Liver (tissue), 9 donors: ENCODE data around the gene IL36A. TPM values are rescaled to one million over a fixed set of nuclear protein-coding genes. Genes with fewer than 3 reads are reported as not detected.

Experiments used
- DNase-seq: peaks from one replicate; pipeline ENCODE4 v3.0.0-alpha.2; 2017; ENCODE audit warnings: low spot score
- H3K27ac ChIP-seq, 2 donors: one replicate each; pipeline ENCODE4 v1.7.0; 2013; ENCODE audit warnings: inconsistent platforms in 2 of 2, low read length in 2 of 2, control low read depth in 1 of 2, low read depth in 1 of 2, mild to moderate bottlenecking in 1 of 2
- H3K27me3 ChIP-seq, 4 donors: one replicate each; pipeline versions ENCODE4 v1.6.1 to v1.7.0; 2013; ENCODE audit warnings: low read length in 3 of 4, inconsistent platforms in 1 of 4, mild to moderate bottlenecking in 1 of 4, moderate library complexity in 1 of 4; ENCODE audit not compliant: control insufficient read depth in 4 of 4, insufficient read depth in 4 of 4
- H3K36me3 ChIP-seq, 4 donors: one replicate each; pipeline versions ENCODE4 v1.6.1 to v1.7.0; 2013; ENCODE audit warnings: low read length in 3 of 4, mild to moderate bottlenecking in 3 of 4, low read depth in 1 of 4, moderate library complexity in 1 of 4; ENCODE audit not compliant: control insufficient read depth in 4 of 4, insufficient read depth in 3 of 4
- H3K4me1 ChIP-seq, 4 donors: one replicate each; pipeline versions ENCODE4 v1.6.1 to v1.7.0; 2013; ENCODE audit warnings: low read length in 3 of 4, mild to moderate bottlenecking in 3 of 4, moderate library complexity in 1 of 4; ENCODE audit not compliant: control insufficient read depth in 4 of 4, insufficient read depth in 4 of 4
- H3K4me3 ChIP-seq, 3 donors: one replicate each; pipeline versions ENCODE4 v1.6.1 to v1.7.0; 2013; ENCODE audit warnings: low read length in 3 of 3, control low read depth in 1 of 3, low read depth in 1 of 3, mild to moderate bottlenecking in 1 of 3
- H3K9ac ChIP-seq, 2 donors: one replicate each; pipeline ENCODE4 v1.7.0; 2013; ENCODE audit warnings: low read length in 2 of 2, mild to moderate bottlenecking in 2 of 2, moderate library complexity in 2 of 2, control low read depth in 1 of 2, low read depth in 1 of 2
- H3K9me3 ChIP-seq, 4 donors: one replicate each; pipeline versions ENCODE4 v1.6.1 to v1.7.0; 2013; ENCODE audit warnings: low read length in 3 of 4; ENCODE audit not compliant: control insufficient read depth in 4 of 4
- EGR1 ChIP-seq, 2 donors: IDR thresholded peaks; 2 replicates each; pipeline ENCODE4 v1.6.1; 2016 to 2018; ENCODE audit warnings: antibody characterized with exemption in 2 of 2, low read depth in 2 of 2
- FOXA1 ChIP-seq: IDR thresholded peaks from 2 replicates; pipeline ENCODE4 v1.6.1; 2016; ENCODE audit warnings: antibody characterized with exemption
- FOXA2 ChIP-seq: IDR thresholded peaks from 2 replicates; pipeline ENCODE4 v1.6.1; 2016; ENCODE audit warnings: antibody characterized with exemption
- HNF4A ChIP-seq, 2 donors: conservative IDR thresholded peaks; 2 replicates each; pipeline ENCODE4 v1.6.1; 2016; ENCODE audit warnings: antibody characterized with exemption in 2 of 2, mild to moderate bottlenecking in 2 of 2
- HNF4G ChIP-seq: IDR thresholded peaks from 2 replicates; pipeline ENCODE4 v1.6.1; 2016; ENCODE audit warnings: antibody characterized with exemption
- JUND ChIP-seq, 2 donors: IDR thresholded peaks; 2 replicates each; pipeline ENCODE4 v1.6.1; 2016; ENCODE audit warnings: antibody characterized with exemption in 2 of 2
- NR2F2 ChIP-seq: IDR thresholded peaks from 2 replicates; pipeline ENCODE4 v1.6.1; 2016; ENCODE audit warnings: antibody characterized with exemption
- RAD21 ChIP-seq, 2 donors: IDR thresholded peaks; 2 replicates each; pipeline ENCODE4 v1.6.1; 2016; ENCODE audit warnings: antibody characterized with exemption in 2 of 2, mild to moderate bottlenecking in 2 of 2
- RXRA ChIP-seq, 2 donors: IDR thresholded peaks; 2 replicates each; pipeline ENCODE4 v1.6.1; 2017 to 2018; ENCODE audit warnings: antibody characterized with exemption in 2 of 2, mild to moderate bottlenecking in 1 of 2
- SP1 ChIP-seq: IDR thresholded peaks from 2 replicates; pipeline ENCODE4 v1.6.1; 2018; ENCODE audit warnings: antibody characterized with exemption, mild to moderate bottlenecking
- TAF1 ChIP-seq: conservative IDR thresholded peaks from 2 replicates; pipeline ENCODE4 v1.6.1; 2016; ENCODE audit warnings: antibody characterized with exemption, mild to moderate bottlenecking
- YY1 ChIP-seq: IDR thresholded peaks from 2 replicates; pipeline ENCODE4 v1.6.1; 2016; ENCODE audit warnings: antibody characterized with exemption, mild to moderate bottlenecking
- WGBS: extraction: QIAGEN DNeasy Blood & Tissue Kit; methylation state at CpG from one replicate; pipeline ENCODE4 v1.1.7; 2013; 5-methylcytosine and 5-hydroxymethylcytosine counted together
- polyA plus RNA-seq, 2 donors: library from polyadenylated mRNA; stranded (reverse) in 1 of 2; unstranded in 1 of 2; fragments of 200-250 nt in 1 of 2; fragments of >200 nt in 1 of 2; fragmentation: Nextera tagmentation in 1 of 2; extraction: Ambion mirVana in 1 of 2; gene quantifications; one replicate each; pipeline versions ENCODE4 v1.2.1 to v1.2.3, GENCODE V29; 2013 to 2015
- total RNA-seq, 2 donors: library from RNA; depleted of rRNA; stranded (reverse); fragments of >200 nt; gene quantifications; one replicate each; pipeline ENCODE4 v1.2.3, GENCODE V29; 2014
- TF ChIP-seq, protein P1 (sequence below): IDR thresholded peaks from 2 replicates; pipeline ENCODE4 v1.6.1; 2016; ENCODE audit warnings: antibody characterized with exemption
- TF ChIP-seq, protein P2 (sequence below): IDR thresholded peaks from 2 replicates; pipeline ENCODE4 v1.6.1; 2016; ENCODE audit warnings: antibody characterized with exemption
- TF ChIP-seq, protein P3 (sequence below): IDR thresholded peaks from 2 replicates; pipeline ENCODE4 v1.6.1; 2016; ENCODE audit warnings: antibody characterized with exemption, mild to moderate bottlenecking
- TF ChIP-seq, protein P4 (sequence below): fragments of 150-350 bp; IDR thresholded peaks from 2 replicates; pipeline ENCODE4 v1.5.1; 2017; ENCODE audit warnings: improper control_type of control experiment, low read depth, low read length; ENCODE audit not compliant: missing input control
- donor health status: healthy.
- donor health status: healthy.
- donor health status: healthy.
- donor health status: healthy.
- donor health status: healthy.

Gene IL36A
- total and polyA plus RNA-seq, 4 donors = not detected

DNA sequence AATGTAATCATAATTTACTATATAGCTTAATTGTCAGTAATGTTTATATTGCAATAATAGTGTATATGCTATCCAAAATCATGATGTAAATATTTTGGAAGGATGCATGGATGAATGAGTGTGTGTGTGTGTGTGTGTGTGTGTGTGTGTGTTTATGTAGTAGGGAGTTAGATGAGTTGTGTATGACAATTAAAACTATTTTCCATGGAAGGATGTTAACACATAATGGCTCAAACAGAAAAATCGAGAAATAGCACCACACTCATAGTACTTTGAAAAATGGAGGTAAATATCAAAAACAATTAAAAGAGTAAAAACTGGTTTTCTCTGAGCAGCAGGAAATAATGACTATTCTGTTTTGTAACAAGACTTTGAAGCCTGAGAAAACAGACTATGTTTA lies 8.1 kb upstream of the IL36A start:
- peaks cover 0 to 4% (median 2%) of the 10 kb centered on the region in 4 donors for H3K4me1 ChIP-seq
- H3K9me3 ChIP-seq = peaks cover 2 to 16% (median 6%) of the 10 kb centered on the region in 4 donors
- H3K9ac ChIP-seq = no peak overlapping the region
- no peaks in the 10 kb centered on the region for H3K36me3 ChIP-seq
- no peak overlapping the region for H3K4me3 ChIP-seq
- no peak overlapping the region for H3K27ac ChIP-seq
- DNase-seq = no peak
- H3K27me3 ChIP-seq = no peaks in the 10 kb centered on the region
- WGBS = 96% methylated on average over 1 of the region's 1 CpG
- no peak for TF ChIP-seq YY1
- no peak for TF ChIP-seq FOXA1
- no peak for TF ChIP-seq HNF4G
- no peak for TF ChIP-seq RAD21 (IDR thresholded peaks at IDR 0.05)
- TF ChIP-seq EGR1 (IDR thresholded peaks at IDR 0.05; ENCODE audit: low read depth in 2 of 2) = no peak
- TF ChIP-seq, protein P1, sequence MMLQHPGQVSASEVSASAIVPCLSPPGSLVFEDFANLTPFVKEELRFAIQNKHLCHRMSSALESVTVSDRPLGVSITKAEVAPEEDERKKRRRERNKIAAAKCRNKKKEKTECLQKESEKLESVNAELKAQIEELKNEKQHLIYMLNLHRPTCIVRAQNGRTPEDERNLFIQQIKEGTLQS = no peak

DNA sequence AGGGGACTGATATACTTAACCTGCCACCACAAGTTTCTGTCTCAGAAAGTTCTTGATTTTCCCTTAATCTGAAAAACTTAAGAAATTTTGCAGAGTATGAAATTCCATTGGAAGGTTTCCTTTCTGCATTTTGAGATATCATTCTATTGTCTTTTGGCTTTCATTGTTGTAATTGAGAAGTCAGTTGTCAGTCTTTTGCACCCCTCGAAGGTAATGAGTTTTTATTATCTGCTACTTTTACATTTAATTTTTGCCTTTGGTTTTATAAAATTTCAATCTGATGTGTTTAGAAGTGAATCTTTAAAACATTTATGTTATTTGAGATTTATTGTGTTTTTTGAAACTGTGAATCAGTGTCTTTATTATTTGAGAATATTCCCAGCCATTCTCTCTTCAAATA lies 4.8 kb upstream of the IL36A start:
- H3K36me3 ChIP-seq = no peaks in the 10 kb centered on the region
- H3K4me1 ChIP-seq = no peaks in the 10 kb centered on the region
- H3K9me3 ChIP-seq = peaks cover 2 to 16% (median 6%) of the 10 kb centered on the region in 4 donors
- TF ChIP-seq, protein P2, sequence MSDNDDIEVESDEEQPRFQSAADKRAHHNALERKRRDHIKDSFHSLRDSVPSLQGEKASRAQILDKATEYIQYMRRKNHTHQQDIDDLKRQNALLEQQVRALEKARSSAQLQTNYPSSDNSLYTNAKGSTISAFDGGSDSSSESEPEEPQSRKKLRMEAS = no peak
- TF ChIP-seq, protein P1 = no peak
- TF ChIP-seq RAD21 (IDR thresholded peaks at IDR 0.05) = no peak
- no peak for TF ChIP-seq RXRA (IDR thresholded peaks at IDR 0.05)
- no peak for TF ChIP-seq TAF1
- TF ChIP-seq, protein P3, sequence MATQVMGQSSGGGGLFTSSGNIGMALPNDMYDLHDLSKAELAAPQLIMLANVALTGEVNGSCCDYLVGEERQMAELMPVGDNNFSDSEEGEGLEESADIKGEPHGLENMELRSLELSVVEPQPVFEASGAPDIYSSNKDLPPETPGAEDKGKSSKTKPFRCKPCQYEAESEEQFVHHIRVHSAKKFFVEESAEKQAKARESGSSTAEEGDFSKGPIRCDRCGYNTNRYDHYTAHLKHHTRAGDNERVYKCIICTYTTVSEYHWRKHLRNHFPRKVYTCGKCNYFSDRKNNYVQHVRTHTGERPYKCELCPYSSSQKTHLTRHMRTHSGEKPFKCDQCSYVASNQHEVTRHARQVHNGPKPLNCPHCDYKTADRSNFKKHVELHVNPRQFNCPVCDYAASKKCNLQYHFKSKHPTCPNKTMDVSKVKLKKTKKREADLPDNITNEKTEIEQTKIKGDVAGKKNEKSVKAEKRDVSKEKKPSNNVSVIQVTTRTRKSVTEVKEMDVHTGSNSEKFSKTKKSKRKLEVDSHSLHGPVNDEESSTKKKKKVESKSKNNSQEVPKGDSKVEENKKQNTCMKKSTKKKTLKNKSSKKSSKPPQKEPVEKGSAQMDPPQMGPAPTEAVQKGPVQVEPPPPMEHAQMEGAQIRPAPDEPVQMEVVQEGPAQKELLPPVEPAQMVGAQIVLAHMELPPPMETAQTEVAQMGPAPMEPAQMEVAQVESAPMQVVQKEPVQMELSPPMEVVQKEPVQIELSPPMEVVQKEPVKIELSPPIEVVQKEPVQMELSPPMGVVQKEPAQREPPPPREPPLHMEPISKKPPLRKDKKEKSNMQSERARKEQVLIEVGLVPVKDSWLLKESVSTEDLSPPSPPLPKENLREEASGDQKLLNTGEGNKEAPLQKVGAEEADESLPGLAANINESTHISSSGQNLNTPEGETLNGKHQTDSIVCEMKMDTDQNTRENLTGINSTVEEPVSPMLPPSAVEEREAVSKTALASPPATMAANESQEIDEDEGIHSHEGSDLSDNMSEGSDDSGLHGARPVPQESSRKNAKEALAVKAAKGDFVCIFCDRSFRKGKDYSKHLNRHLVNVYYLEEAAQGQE = no peak
- TF ChIP-seq FOXA2 = no peak
- H3K4me3 ChIP-seq = no peak overlapping the region
- WGBS = 73% methylated on average over 1 of the region's 1 CpG
- H3K27ac ChIP-seq = no peak overlapping the region
- DNase-seq = no peak
- H3K9ac ChIP-seq = no peak overlapping the region
- H3K27me3 ChIP-seq = no peaks in the 10 kb centered on the region

DNA sequence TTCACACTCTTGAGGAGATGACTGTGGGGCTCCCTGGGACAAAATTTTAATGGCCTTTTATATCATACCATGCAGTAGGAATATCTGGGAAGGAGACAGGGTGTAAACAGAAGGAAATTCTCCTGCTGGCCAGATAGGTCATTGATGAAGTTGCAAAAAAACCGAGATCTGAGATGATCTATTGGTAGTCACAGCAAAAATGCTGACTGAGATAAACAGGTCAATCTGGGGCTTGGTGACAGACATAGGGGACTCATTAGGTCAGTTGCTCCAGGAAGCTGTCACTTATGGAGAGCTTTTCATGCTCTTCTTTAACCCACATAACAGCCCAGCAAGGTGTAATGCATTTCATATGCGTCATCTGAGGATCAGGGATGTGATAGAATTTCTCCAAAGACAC lies 2.6 kb upstream of the IL36A start:
- no peaks in the 10 kb centered on the region for H3K27me3 ChIP-seq
- no peak overlapping the region for H3K9ac ChIP-seq
- DNase-seq = no peak
- H3K36me3 ChIP-seq = no peaks in the 10 kb centered on the region
- peaks cover 2 to 16% (median 6%) of the 10 kb centered on the region in 4 donors for H3K9me3 ChIP-seq
- no peaks in the 10 kb centered on the region for H3K4me1 ChIP-seq
- TF ChIP-seq JUND (IDR thresholded peaks at IDR 0.05) = no peak
- no peak for TF ChIP-seq NR2F2
- TF ChIP-seq YY1 = no peak
- TF ChIP-seq HNF4A (conservative IDR thresholded peaks at IDR 0.05) = no peak
- TF ChIP-seq, protein P4, sequence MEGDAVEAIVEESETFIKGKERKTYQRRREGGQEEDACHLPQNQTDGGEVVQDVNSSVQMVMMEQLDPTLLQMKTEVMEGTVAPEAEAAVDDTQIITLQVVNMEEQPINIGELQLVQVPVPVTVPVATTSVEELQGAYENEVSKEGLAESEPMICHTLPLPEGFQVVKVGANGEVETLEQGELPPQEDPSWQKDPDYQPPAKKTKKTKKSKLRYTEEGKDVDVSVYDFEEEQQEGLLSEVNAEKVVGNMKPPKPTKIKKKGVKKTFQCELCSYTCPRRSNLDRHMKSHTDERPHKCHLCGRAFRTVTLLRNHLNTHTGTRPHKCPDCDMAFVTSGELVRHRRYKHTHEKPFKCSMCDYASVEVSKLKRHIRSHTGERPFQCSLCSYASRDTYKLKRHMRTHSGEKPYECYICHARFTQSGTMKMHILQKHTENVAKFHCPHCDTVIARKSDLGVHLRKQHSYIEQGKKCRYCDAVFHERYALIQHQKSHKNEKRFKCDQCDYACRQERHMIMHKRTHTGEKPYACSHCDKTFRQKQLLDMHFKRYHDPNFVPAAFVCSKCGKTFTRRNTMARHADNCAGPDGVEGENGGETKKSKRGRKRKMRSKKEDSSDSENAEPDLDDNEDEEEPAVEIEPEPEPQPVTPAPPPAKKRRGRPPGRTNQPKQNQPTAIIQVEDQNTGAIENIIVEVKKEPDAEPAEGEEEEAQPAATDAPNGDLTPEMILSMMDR = no peak
- no peak for TF ChIP-seq SP1
- no peak for TF ChIP-seq FOXA1
- no peak for TF ChIP-seq RXRA (IDR thresholded peaks at IDR 0.05)
- no peak for TF ChIP-seq TAF1
- TF ChIP-seq, protein P3 = no peak
- TF ChIP-seq EGR1 (IDR thresholded peaks at IDR 0.05; ENCODE audit: low read depth in 2 of 2) = no peak
- 83% methylated on average over 2 of the region's 2 CpGs for WGBS
- H3K27ac ChIP-seq = no peak overlapping the region
- H3K4me3 ChIP-seq = no peak overlapping the region
